Limb (tissue), 2 donors: ENCODE data around the gene CST7.
"Not testable (repeated sequence)": the region's sequence is repeated elsewhere in the genome, so short reads cannot be mapped to it uniquely, and the experiment has no call there.

Experiments used
- DNase-seq, 2 donors: peaks; one replicate each; pipeline ENCODE4 v3.0.0-alpha.2; 2016; ENCODE audit errors: extremely low spot score in 2 of 2

The CST7 gene

GRCh38 chr20:24929867-24930723, 19.0 kb upstream of the CST7 start:
- DNase-seq, result not testable (repeated sequence)

- not testable (repeated sequence) for DNase-seq
These were observed 18.1 kb upstream of the CST7 start for GRCh38 chr20:24930724-24931688.

- not testable (repeated sequence) for DNase-seq
These were observed 17.2 kb upstream of the CST7 start for GRCh38 chr20:24931893-24932292.

- DNase-seq, result peak in 1 of 2 donors; percentile 17
These were observed 15.7 kb upstream of the CST7 start for GRCh38 chr20:24933266-24933908.

GRCh38 chr20:24934101-24934661, 14.9 kb upstream of the CST7 start:
- peak in 1 of 2 donors; percentile 12 for DNase-seq

GRCh38 chr20:24934716-24935115, 14.4 kb upstream of the CST7 start:
- DNase-seq, result no peak

GRCh38 chr20:24935140-24935539, 13.9 kb upstream of the CST7 start:
- peak in 1 of 2 donors; percentile 5 for DNase-seq

- DNase-seq, result peak in 1 of 2 donors; percentile 7
These were observed 13.1 kb upstream of the CST7 start for GRCh38 chr20:24935766-24936525.

- peak in 1 of 2 donors; percentile 16 for DNase-seq
These were observed 12.3 kb upstream of the CST7 start for GRCh38 chr20:24936526-24937407.

GRCh38 chr20:24937579-24937978, 11.5 kb upstream of the CST7 start:
- DNase-seq, result no peak

- peak in 1 of 2 donors; percentile 16 for DNase-seq
These were observed 10.6 kb upstream of the CST7 start for GRCh38 chr20:24938498-24938897.

- peak in 1 of 2 donors; percentile 1 for DNase-seq
These were observed 10.0 kb upstream of the CST7 start for GRCh38 chr20:24939036-24939435.

GRCh38 chr20:24942679-24943078, 6.4 kb upstream of the CST7 start:
- peak in 1 of 2 donors; percentile 11 for DNase-seq

- peak in 1 of 2 donors; percentile 5 for DNase-seq
These were observed 5.9 kb upstream of the CST7 start for GRCh38 chr20:24943196-24943595.

- no peak for DNase-seq
These were observed 5.3 kb upstream of the CST7 start for GRCh38 chr20:24943731-24944130.

- DNase-seq, result not testable (repeated sequence)
These were observed 2.7 kb upstream of the CST7 start for GRCh38 chr20:24946376-24946775.

- not testable (repeated sequence) for DNase-seq
These were observed 602 bp upstream of the CST7 start for GRCh38 chr20:24948396-24948938.

GRCh38 chr20:24949756-24950127, 673 bp downstream of the CST7 start:
- DNase-seq, result no peak
